Endothelial cell of umbilical vein (primary cell): Measurements from ENCODE around the gene SDC3. TPM values are rescaled to one million over a fixed set of nuclear protein-coding genes. Genes with fewer than 3 reads are reported as not detected.
A peak's percentile ranks its signal among the peaks of the same experiment; 100 is the strongest.

Experiments used
- BruUV-seq: library from RNA; stranded (reverse); fragments of 400-500 nt; replicated peaks from 2 replicates; lab custom pipeline; 2021; lab: Mats Ljungman, UMichigan
- CTCF ChIA-PET: fragments of 300-600, 350-600 bp; sonication (Branson Sonifier 250); formaldehyde crosslinking; loops from one replicate; lab custom pipeline; 2021; ENCODE audit warnings: antibody characterized with exemption, inconsistent platforms; lab: Charles Lee
- POLR2A ChIA-PET: fragments of 300-600, 350-600 bp; sonication (Branson Sonifier 250); formaldehyde crosslinking; loops from one replicate; lab custom pipeline; 2021; ENCODE audit warnings: antibody characterized with exemption, inconsistent platforms; lab: Charles Lee
- DNase-seq: peaks from one replicate; pipeline ENCODE4 v3.0.0-alpha.2; 2011; ENCODE audit warnings: low read depth, low spot score
- FAIRE-seq: peaks from 2 replicates; lab custom pipeline; 2011; peaks lifted over from hg19 to GRCh38; lab: Jason Lieb, UNC
- H2AFZ ChIP-seq: 2 replicates; pipeline ENCODE4 v1.6.0; 2012; ENCODE audit warnings: low read depth, low read length, control low read depth, inconsistent platforms
- H3K27ac ChIP-seq: 2 replicates; pipeline ENCODE4 v1.5.1; 2011; ENCODE audit warnings: low read depth, mild to moderate bottlenecking, control low read depth, low read length, moderate library complexity; ENCODE audit not compliant: insufficient read depth
- H3K27me3 ChIP-seq, 2 experiments: 2 replicates each; pipeline versions ENCODE4 v1.6.0 to v1.6.1; 2011; ENCODE audit warnings: low read length in 2 of 2, mixed read lengths in 1 of 2; ENCODE audit not compliant: control insufficient read depth in 2 of 2, insufficient read depth in 2 of 2
- H3K36me3 ChIP-seq, 2 experiments: 2 replicates in 1 of 2; 3 replicates in 1 of 2; pipeline ENCODE4 v1.5.1; 2011; ENCODE audit warnings: low read length in 2 of 2, mild to moderate bottlenecking in 1 of 2, moderate library complexity in 1 of 2; ENCODE audit not compliant: control insufficient read depth in 2 of 2, insufficient read depth in 2 of 2; ENCODE audit errors: extremely low read depth in 1 of 2
- H3K4me1 ChIP-seq: 3 replicates; pipeline ENCODE4 v1.5.1; 2011; ENCODE audit warnings: mild to moderate bottlenecking, low read length; ENCODE audit not compliant: control insufficient read depth, insufficient read depth; ENCODE audit errors: extremely low read depth
- H3K4me2 ChIP-seq: 2 replicates; pipeline ENCODE4 v1.6.1; 2011; ENCODE audit warnings: low read length, control low read depth, mixed read lengths; ENCODE audit not compliant: insufficient read depth
- H3K4me3 ChIP-seq, 3 experiments: fragments of 200-600 bp in 1 of 3; sonication (generic), shearing (Covaris generic) in 1 of 3; replicated peaks in 1 of 3; 2 replicates each; pipeline ENCODE4 v1.5.1; 2011 to 2016; ENCODE audit warnings: control low read depth in 3 of 3, low read length in 3 of 3, mild to moderate bottlenecking in 2 of 3, inconsistent platforms in 1 of 3, low read depth in 1 of 3, moderate library complexity in 1 of 3; ENCODE audit not compliant: insufficient read depth in 1 of 3
- H3K79me2 ChIP-seq: 2 replicates; pipeline ENCODE4 v1.6.0; 2012; ENCODE audit warnings: low read length, inconsistent platforms; ENCODE audit not compliant: control insufficient read depth, insufficient read depth
- H3K9ac ChIP-seq: replicated peaks from 2 replicates; pipeline ENCODE3; 2011; ENCODE audit warnings: low read length, control low read depth; ENCODE audit not compliant: insufficient read depth; ENCODE audit errors: extremely low read depth
- H3K9me1 ChIP-seq: replicated peaks from 3 replicates; pipeline ENCODE4 v1.6.0; 2011; ENCODE audit warnings: mild to moderate bottlenecking, low read length; ENCODE audit not compliant: control insufficient read depth, insufficient read depth; ENCODE audit errors: extremely low read depth
- H3K9me3 ChIP-seq: replicated peaks from 2 replicates; pipeline ENCODE4 v1.5.1; 2012; ENCODE audit warnings: low read length, inconsistent platforms; ENCODE audit not compliant: control insufficient read depth, insufficient read depth
- H4K20me1 ChIP-seq: replicated peaks from 2 replicates; pipeline ENCODE3; 2011; ENCODE audit warnings: mild to moderate bottlenecking, low read length; ENCODE audit not compliant: control insufficient read depth, insufficient read depth; ENCODE audit errors: extremely low read depth
- CTCF ChIP-seq, 2 donors: IDR thresholded peaks; 1 replicate in 1 of 2; 2 replicates in 1 of 2; pipeline ENCODE4 v1.5.1; 2011; ENCODE audit warnings: low read length in 2 of 2, mild to moderate bottlenecking in 2 of 2, moderate library complexity in 2 of 2, control low read depth in 1 of 2, inconsistent platforms in 1 of 2, low read depth in 1 of 2; ENCODE audit not compliant: insufficient read depth in 1 of 2; ENCODE audit errors: extremely low read depth in 1 of 2
- EZH2 ChIP-seq: IDR thresholded peaks from 2 replicates; pipeline ENCODE4 v1.6.1; 2012; ENCODE audit warnings: borderline replicate concordance, low read depth, mild to moderate bottlenecking, moderate library complexity, low read length, inconsistent platforms; ENCODE audit not compliant: severe bottlenecking
- FOS ChIP-seq: IDR thresholded peaks from 2 replicates; pipeline ENCODE4 v1.6.1; 2011; ENCODE audit warnings: mild to moderate bottlenecking, low read length, moderate library complexity, borderline replicate concordance; ENCODE audit not compliant: insufficient read depth
- GATA2 ChIP-seq: IDR thresholded peaks from 2 replicates; pipeline ENCODE4 v1.7.0; 2011; ENCODE audit warnings: low read depth, mild to moderate bottlenecking, moderate library complexity, mixed read lengths, low read length; ENCODE audit not compliant: insufficient read length, insufficient read depth
- JUN ChIP-seq: IDR thresholded peaks from 2 replicates; pipeline ENCODE4 v1.6.1; 2011; ENCODE audit warnings: borderline replicate concordance, low read depth; ENCODE audit not compliant: insufficient read length, insufficient read depth
- MAX ChIP-seq: IDR thresholded peaks from 2 replicates; pipeline ENCODE4 v1.6.1; 2011; ENCODE audit not compliant: insufficient read depth, insufficient read length
- MYC ChIP-seq: IDR thresholded peaks from one replicate; pipeline ENCODE4 v1.6.1; 2011; ENCODE audit warnings: mild to moderate bottlenecking, low read depth, low read length
- POLR2A ChIP-seq: IDR thresholded peaks from 2 replicates; pipeline ENCODE4 v1.6.1; 2012; ENCODE audit warnings: low read depth, mild to moderate bottlenecking, control low read depth, low read length
- POLR2AphosphoS5 ChIP-seq: IDR thresholded peaks from 2 replicates; pipeline ENCODE4 v1.6.1; 2012; ENCODE audit warnings: low read depth, mild to moderate bottlenecking, control low read depth, low read length, moderate library complexity; ENCODE audit not compliant: insufficient read depth
- dilution Hi-C: fragments of 300-500 bp; cut with MboI; formaldehyde crosslinking; loops from one replicate; pipeline ENCODE4 v1.15.0; 2019; ENCODE audit warnings: low sequenced_read_pairs; ENCODE audit not compliant: extremely low pct_ligation_motif_present
- intact Hi-C: fragments of 100-400 bp; cut with micrococcal nuclease; formaldehyde crosslinking; loops from one replicate; pipeline ENCODE4 v1.10.0; 2022
- polyA plus RNA-seq, 4 experiments: library from polyadenylated mRNA; depleted of rRNA in 3 of 4; stranded (reverse) in 3 of 4; unstranded in 1 of 4; fragments of >200 nt; gene quantifications; 2 replicates each; pipeline versions ENCODE4 v1.2.1 to v1.2.3, GENCODE V29; 2011 to 2012; ENCODE audit warnings: missing spikeins in 1 of 4
- total RNA-seq: library from RNA; stranded (reverse); gene quantifications from 2 replicates; pipeline ENCODE4 v1.2.3, GENCODE V29; 2021

The SDC3 gene
- total and polyA plus RNA-seq, 2 donors (not counting 3 experiments of a cell fraction or from before 2014, with no cell fraction given) = 7.1 to 25.9 TPM

GRCh38 chr1:30877205-30877912 lies 31.2 kb downstream of the SDC3 start:
- H3K79me2 ChIP-seq = no peaks in the 10 kb centered on the region
- H3K27me3 ChIP-seq = no peaks in the 10 kb centered on the region
- H3K4me3 ChIP-seq = no peak overlapping the region
- no peaks in the 10 kb centered on the region for H3K9me3 ChIP-seq
- H3K4me1 ChIP-seq = peaks cover 3% of the 10 kb centered on the region
- H3K9me1 ChIP-seq = no peaks in the 10 kb centered on the region
- BruUV-seq = no TSS peak
- TF ChIP-seq MYC (no peak), POLR2A (no peak), POLR2AphosphoS5 (no peak), JUN (no peak), FOS (no peak), EZH2 (no peak), CTCF (IDR thresholded peaks at IDR 0.05; ENCODE audit: extremely low read depth in 1 of 2, insufficient read depth in 1 of 2, low read depth in 1 of 2, low read length in 2 of 2) (no peak), MAX (no peak), GATA2 (no peak)
- POLR2A ChIA-PET = no interaction called here
- H3K36me3 ChIP-seq = peaks cover 0 to 6% of the 10 kb centered on the region in 2 experiments
- intact Hi-C loops = no loop called here
- DNase-seq (peak; percentile 29), FAIRE-seq (no peak)
- no peak overlapping the region for H3K9ac ChIP-seq
- H4K20me1 ChIP-seq = no peaks in the 10 kb centered on the region
- H3K4me2 ChIP-seq = no peak overlapping the region
- dilution Hi-C loops = no loop called here
- no peak overlapping the region for H3K27ac ChIP-seq
- no peak overlapping the region for H2AFZ ChIP-seq
- CTCF ChIA-PET = interaction anchor here (0.9 to 1.3 kb wide), 2 partner anchors 11 to 52 kb away, joined by 3 read pairs; no protein-coding TSS in a partner anchor
